Measurements from ENCODE around the gene C9orf50.

DNA sequence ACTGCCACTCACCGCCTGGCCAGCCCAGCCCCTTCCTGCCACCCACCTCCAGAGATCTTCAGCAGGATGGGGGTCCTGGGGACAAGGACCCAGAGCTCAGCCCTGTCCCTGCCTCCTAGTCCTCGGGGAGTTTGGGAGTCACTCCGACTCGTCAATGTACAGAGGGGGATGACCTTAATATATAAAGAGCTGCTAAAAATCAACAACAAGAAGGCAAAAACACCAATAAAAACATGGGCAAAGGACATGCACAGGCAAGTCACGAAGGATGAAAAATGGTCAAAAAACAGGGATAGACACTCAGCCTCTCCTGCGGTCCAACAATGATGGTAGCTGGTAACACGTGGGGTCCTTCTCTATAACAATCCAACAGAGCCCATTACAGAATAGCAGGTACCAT, 25.8 kb upstream of the C9orf50 start:
- TF ChIP-seq POLR2AphosphoS5 (IDR thresholded peaks at IDR 0.05) (no peak), MXI1 (conservative IDR thresholded peaks at IDR 0.05; ENCODE audit: poor library complexity, severe bottlenecking) (no peak), EZH2 (IDR thresholded peaks at IDR 0.05; ENCODE audit: borderline replicate concordance, insufficient read depth, low read length, poor library complexity, severe bottlenecking) (no peak)
- TF ChIP-seq, protein P1, sequence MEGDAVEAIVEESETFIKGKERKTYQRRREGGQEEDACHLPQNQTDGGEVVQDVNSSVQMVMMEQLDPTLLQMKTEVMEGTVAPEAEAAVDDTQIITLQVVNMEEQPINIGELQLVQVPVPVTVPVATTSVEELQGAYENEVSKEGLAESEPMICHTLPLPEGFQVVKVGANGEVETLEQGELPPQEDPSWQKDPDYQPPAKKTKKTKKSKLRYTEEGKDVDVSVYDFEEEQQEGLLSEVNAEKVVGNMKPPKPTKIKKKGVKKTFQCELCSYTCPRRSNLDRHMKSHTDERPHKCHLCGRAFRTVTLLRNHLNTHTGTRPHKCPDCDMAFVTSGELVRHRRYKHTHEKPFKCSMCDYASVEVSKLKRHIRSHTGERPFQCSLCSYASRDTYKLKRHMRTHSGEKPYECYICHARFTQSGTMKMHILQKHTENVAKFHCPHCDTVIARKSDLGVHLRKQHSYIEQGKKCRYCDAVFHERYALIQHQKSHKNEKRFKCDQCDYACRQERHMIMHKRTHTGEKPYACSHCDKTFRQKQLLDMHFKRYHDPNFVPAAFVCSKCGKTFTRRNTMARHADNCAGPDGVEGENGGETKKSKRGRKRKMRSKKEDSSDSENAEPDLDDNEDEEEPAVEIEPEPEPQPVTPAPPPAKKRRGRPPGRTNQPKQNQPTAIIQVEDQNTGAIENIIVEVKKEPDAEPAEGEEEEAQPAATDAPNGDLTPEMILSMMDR (IDR thresholded peaks at IDR 0.05; ENCODE audit: poor library complexity, severe bottlenecking): no peak

All from neural cell (in vitro differentiated cells).